BLaER1 treated with 17β-estradiol and CSF1 and Interleukin-3, amounts not matched to agents 10 nM and 100 nM (cell line): Measurements from ENCODE around the gene SFRP5.

ENCODE experiments used
- H3K27ac ChIP-seq, 11 experiments: shearing (Covaris generic); formaldehyde crosslinking; 2 replicates each; pipeline ENCODE4 v1.8.1; 2022
- H3K27me3 ChIP-seq, 11 experiments: shearing (Covaris generic); formaldehyde crosslinking; 2 replicates each; pipeline ENCODE4 v1.8.1; 2022
- H3K36me3 ChIP-seq, 11 experiments: shearing (Covaris generic); formaldehyde crosslinking; 2 replicates each; pipeline ENCODE4 v1.8.1; 2022
- H3K4me1 ChIP-seq, 10 experiments: shearing (Covaris generic); formaldehyde crosslinking; 2 replicates each; pipeline ENCODE4 v1.8.1; 2022
- H3K4me2 ChIP-seq, 11 experiments: shearing (Covaris generic); formaldehyde crosslinking; 2 replicates each; pipeline ENCODE4 v1.8.1; 2022
- H3K4me3 ChIP-seq, 10 experiments: shearing (Covaris generic); formaldehyde crosslinking; 2 replicates each; pipeline ENCODE4 v1.8.1; 2022
- H3K9ac ChIP-seq, 11 experiments: shearing (Covaris generic); formaldehyde crosslinking; 2 replicates each; pipeline ENCODE4 v1.8.1; 2022
- H3K9me3 ChIP-seq, 11 experiments: shearing (Covaris generic); formaldehyde crosslinking; replicated peaks in 1 of 11; 2 replicates each; pipeline ENCODE4 v1.8.1; 2022
- H4K20me1 ChIP-seq, 11 experiments: shearing (Covaris generic); formaldehyde crosslinking; 2 replicates each; pipeline ENCODE4 v1.8.1; 2022
- Cebpa-rat ChIP-seq, 11 experiments: shearing (Covaris generic); IDR thresholded peaks; 2 replicates each; pipeline ENCODE4 v1.8.1; 2022

SFRP5 gene

GRCh38 chr10:97771055-97771891 lies 526 bp downstream of the SFRP5 start:
- Histone ChIP-seq H3K4me1 (peaks cover 10 to 17% (median 14%) of the 10 kb centered on the region in 10 experiments), H3K36me3 (peaks cover 0 to 5% (median 0%) of the 10 kb centered on the region in 11 experiments; a peak in 2 of 22 replicates), H3K9me3 (no peaks in the 10 kb centered on the region), H3K27me3 (peaks cover 49 to 70% (median 59%) of the 10 kb centered on the region in 11 experiments), H4K20me1 (peaks cover 0 to 84% (median 38%) of the 10 kb centered on the region in 11 experiments; a peak in 18 of 22 replicates), H3K4me2 (peak overlapping the region; percentile 64 to 90 (median 84)), H3K4me3 (peak overlapping the region; percentile 31 to 62 (median 51); a peak in 19 of 20 replicates), H3K27ac (no peak overlapping the region), H3K9ac (peak overlapping the region in 2 of 11 experiments; percentile 15 to 18; a peak in 3 of 22 replicates)
- TF ChIP-seq Cebpa-rat (IDR thresholded peaks at IDR 0.05), result no peak

- no peak for TF ChIP-seq Cebpa-rat (IDR thresholded peaks at IDR 0.05)
- Histone ChIP-seq H3K27ac (no peak overlapping the region), H4K20me1 (peaks cover 0 to 89% (median 42%) of the 10 kb centered on the region in 11 experiments; a peak in 18 of 22 replicates), H3K36me3 (peaks cover 0 to 8% (median 0%) of the 10 kb centered on the region in 11 experiments; a peak in 2 of 22 replicates), H3K9ac (no peak overlapping the region), H3K4me3 (no peak overlapping the region), H3K4me2 (no peak overlapping the region), H3K9me3 (no peaks in the 10 kb centered on the region), H3K4me1 (peaks cover 10 to 21% (median 16%) of the 10 kb centered on the region in 10 experiments), H3K27me3 (peaks cover 49 to 70% (median 59%) of the 10 kb centered on the region in 11 experiments)
Observed at GRCh38 chr10:97770255-97770654, 1.5 kb downstream of the SFRP5 start.

- peaks cover 10 to 37% (median 32%) of the 10 kb centered on the region in 10 experiments for H3K4me1 ChIP-seq
- peaks cover 0 to 90% (median 51%) of the 10 kb centered on the region in 11 experiments; a peak in 18 of 22 replicates for H4K20me1 ChIP-seq
- TF ChIP-seq Cebpa-rat (IDR thresholded peaks at IDR 0.05), result no peak
- H3K9ac ChIP-seq, result no peak overlapping the region
- H3K27ac ChIP-seq, result no peak overlapping the region
- H3K36me3 ChIP-seq, result peaks cover 0 to 8% (median 0%) of the 10 kb centered on the region in 11 experiments; a peak in 2 of 22 replicates
- no peak overlapping the region for H3K4me3 ChIP-seq
- no peaks in the 10 kb centered on the region for H3K9me3 ChIP-seq
- H3K27me3 ChIP-seq, result peaks cover 47 to 58% (median 52%) of the 10 kb centered on the region in 11 experiments
- H3K4me2 ChIP-seq, result no peak overlapping the region
Observed at GRCh38 chr10:97768322-97769315, 3.2 kb downstream of the SFRP5 start.

GRCh38 chr10:97766996-97767924 lies 4.5 kb downstream of the SFRP5 start:
- H3K9me3 ChIP-seq, result no peaks in the 10 kb centered on the region
- no peak overlapping the region for H3K4me3 ChIP-seq
- H3K27ac ChIP-seq, result no peak overlapping the region
- no peak for TF ChIP-seq Cebpa-rat (IDR thresholded peaks at IDR 0.05)
- peaks cover 10 to 50% (median 40%) of the 10 kb centered on the region in 10 experiments for H3K4me1 ChIP-seq
- H4K20me1 ChIP-seq, result peaks cover 0 to 90% (median 43%) of the 10 kb centered on the region in 11 experiments; a peak in 18 of 22 replicates
- H3K4me2 ChIP-seq, result no peak overlapping the region
- H3K36me3 ChIP-seq, result peaks cover 4 to 16% (median 6%) of the 10 kb centered on the region in 11 experiments; a peak in 21 of 22 replicates
- no peak overlapping the region for H3K9ac ChIP-seq
- peaks cover 34 to 44% (median 39%) of the 10 kb centered on the region in 11 experiments for H3K27me3 ChIP-seq

- H3K36me3 ChIP-seq, result peaks cover 14 to 26% (median 16%) of the 10 kb centered on the region in 11 experiments
- no peak for TF ChIP-seq Cebpa-rat (IDR thresholded peaks at IDR 0.05)
- H4K20me1 ChIP-seq, result peaks cover 0 to 90% (median 39%) of the 10 kb centered on the region in 11 experiments; a peak in 18 of 22 replicates
- no peak overlapping the region for H3K4me2 ChIP-seq
- no peak overlapping the region for H3K4me3 ChIP-seq
- no peak overlapping the region for H3K27ac ChIP-seq
- H3K9ac ChIP-seq, result no peak overlapping the region
- H3K9me3 ChIP-seq, result no peaks in the 10 kb centered on the region
- peaks cover 24 to 34% (median 29%) of the 10 kb centered on the region in 11 experiments for H3K27me3 ChIP-seq
- peaks cover 4 to 46% (median 33%) of the 10 kb centered on the region in 10 experiments for H3K4me1 ChIP-seq
Observed at GRCh38 chr10:97766106-97766810, 5.5 kb downstream of the SFRP5 start.

GRCh38 chr10:97765201-97765600 lies 6.6 kb downstream of the SFRP5 start:
- H4K20me1 ChIP-seq, result peaks cover 0 to 90% (median 33%) of the 10 kb centered on the region in 11 experiments; a peak in 16 of 22 replicates
- H3K4me3 ChIP-seq, result no peak overlapping the region; a peak in 2 of 20 replicates
- TF ChIP-seq Cebpa-rat (IDR thresholded peaks at IDR 0.05), result no peak
- H3K27me3 ChIP-seq, result peaks cover 13 to 23% (median 18%) of the 10 kb centered on the region in 11 experiments
- H3K27ac ChIP-seq, result no peak overlapping the region
- peaks cover 0 to 41% (median 28%) of the 10 kb centered on the region in 10 experiments; a peak in 16 of 20 replicates for H3K4me1 ChIP-seq
- H3K9me3 ChIP-seq, result no peaks in the 10 kb centered on the region
- H3K4me2 ChIP-seq, result peak overlapping the region in 7 of 11 experiments; percentile 52 to 83 (median 75); a peak in 14 of 22 replicates
- 0 out of 22 replicates have a peak overlapping the region, but pooled peaks of 2 of the 11 experiments have one; percentile 5 to 10 for H3K9ac ChIP-seq
- peaks cover 25 to 36% (median 27%) of the 10 kb centered on the region in 11 experiments for H3K36me3 ChIP-seq

- no peak for TF ChIP-seq Cebpa-rat (IDR thresholded peaks at IDR 0.05)
- peaks cover 0 to 90% (median 36%) of the 10 kb centered on the region in 11 experiments; a peak in 16 of 22 replicates for H4K20me1 ChIP-seq
- H3K27ac ChIP-seq, result peak overlapping the region in 2 of 11 experiments; percentile 6 to 13; a peak in 1 of 22 replicates
- H3K4me2 ChIP-seq, result peak overlapping the region in 9 of 11 experiments; percentile 7 to 83 (median 68); a peak in 17 of 22 replicates
- peak overlapping the region in 3 of 11 experiments; percentile 5 to 17 (median 7); a peak in 1 of 22 replicates for H3K9ac ChIP-seq
- no peak overlapping the region; a peak in 2 of 20 replicates for H3K4me3 ChIP-seq
- peaks cover 6 to 17% (median 11%) of the 10 kb centered on the region in 11 experiments for H3K27me3 ChIP-seq
- peaks cover 31 to 43% (median 34%) of the 10 kb centered on the region in 11 experiments for H3K36me3 ChIP-seq
- peaks cover 0 to 41% (median 28%) of the 10 kb centered on the region in 10 experiments; a peak in 16 of 20 replicates for H3K4me1 ChIP-seq
- no peaks in the 10 kb centered on the region for H3K9me3 ChIP-seq
Observed at GRCh38 chr10:97764519-97764931, 7.3 kb downstream of the SFRP5 start.
